ENCODE data around the gene PKD1L1. TPM values are rescaled to one million over a fixed set of nuclear protein-coding genes. Genes with fewer than 3 reads are reported as not detected.
"Not testable (repeated sequence)": the region's sequence is repeated elsewhere in the genome, so short reads cannot be mapped to it uniquely, and the experiment has no call there.

Gene PKD1L1
- total RNA-seq, 1 donor from 2014 or later = 0.58 TPM

GRCh38 chr7:47956220-47956619 lies 8.0 kb upstream of the PKD1L1 start:
- DNase-seq (ENCODE audit: low spot score) = no peak

DNA sequence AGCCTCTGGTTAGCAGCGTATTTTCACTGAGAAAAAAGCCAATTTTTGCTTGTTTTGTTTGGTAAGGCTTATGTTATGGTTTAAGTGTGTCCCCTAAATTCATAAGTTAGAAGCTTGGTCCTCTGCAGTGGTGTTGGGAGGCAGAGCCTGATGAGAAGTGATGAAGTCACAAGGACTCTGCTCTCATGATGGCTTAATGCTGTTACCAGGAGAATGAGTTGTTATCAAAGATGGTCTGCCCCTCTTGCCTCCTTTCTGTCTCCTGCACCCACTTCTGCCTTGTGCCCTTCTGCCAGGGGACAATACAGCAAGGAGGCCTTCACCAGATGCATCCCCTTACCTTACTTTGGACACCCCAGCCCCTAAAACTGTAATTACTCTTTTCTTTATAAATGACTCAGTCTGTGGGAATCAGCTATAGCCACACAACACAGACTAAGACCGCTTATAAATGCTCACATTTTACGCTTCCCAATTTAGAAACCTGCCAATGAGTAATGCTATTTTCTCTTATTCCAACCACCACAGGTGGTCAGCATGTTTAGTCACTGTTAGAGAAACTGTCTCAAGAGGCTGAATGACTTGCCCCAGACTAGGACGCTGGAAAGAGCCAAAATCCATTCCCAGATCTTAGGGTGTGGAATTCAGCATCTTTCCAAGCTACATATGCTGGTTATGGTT lies 6.1 kb upstream of the PKD1L1 start:
- no peak for DNase-seq (ENCODE audit: low spot score)

DNA sequence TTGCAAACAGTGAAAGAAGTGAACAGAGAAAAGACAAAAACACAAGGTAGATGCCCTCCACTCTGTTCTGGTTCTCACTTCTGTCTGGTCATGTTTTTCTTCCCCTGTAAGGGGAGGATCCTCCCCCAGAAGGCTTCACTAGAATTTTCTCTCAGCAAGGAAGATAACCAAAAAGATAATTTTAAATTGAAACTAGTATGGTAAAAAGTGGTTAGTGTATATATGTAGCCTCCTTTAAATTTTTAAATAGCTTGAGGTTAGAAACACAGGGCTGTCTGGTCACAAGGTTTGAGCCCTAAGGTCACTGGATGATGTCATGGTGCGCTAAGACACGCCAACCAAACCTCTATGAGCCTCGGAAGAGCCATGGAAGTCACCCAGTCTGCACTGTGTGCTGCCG lies 5.6 kb upstream of the PKD1L1 start:
- DNase-seq (ENCODE audit: low spot score) = no peak

DNA sequence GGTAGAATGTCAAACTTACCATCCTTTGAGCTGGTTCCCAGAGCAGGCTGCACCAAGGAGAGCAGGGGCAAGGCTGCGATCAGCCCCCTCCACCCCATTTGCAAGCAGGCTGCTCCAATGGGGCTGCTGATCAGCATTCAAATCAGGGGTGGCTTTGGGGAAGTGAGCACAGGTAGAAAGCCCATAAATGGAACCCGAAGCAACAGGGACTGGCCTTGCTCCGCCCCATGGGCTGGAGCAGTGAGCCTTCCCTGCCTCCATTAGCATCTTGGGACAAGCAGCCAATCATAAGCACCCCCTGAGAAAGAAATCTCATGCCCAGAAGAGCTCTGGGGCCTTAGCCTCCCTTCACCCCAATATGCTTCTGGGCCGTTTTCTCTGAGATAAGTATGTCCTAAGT lies 4.0 kb upstream of the PKD1L1 start:
- no peak for DNase-seq (ENCODE audit: low spot score)

DNA sequence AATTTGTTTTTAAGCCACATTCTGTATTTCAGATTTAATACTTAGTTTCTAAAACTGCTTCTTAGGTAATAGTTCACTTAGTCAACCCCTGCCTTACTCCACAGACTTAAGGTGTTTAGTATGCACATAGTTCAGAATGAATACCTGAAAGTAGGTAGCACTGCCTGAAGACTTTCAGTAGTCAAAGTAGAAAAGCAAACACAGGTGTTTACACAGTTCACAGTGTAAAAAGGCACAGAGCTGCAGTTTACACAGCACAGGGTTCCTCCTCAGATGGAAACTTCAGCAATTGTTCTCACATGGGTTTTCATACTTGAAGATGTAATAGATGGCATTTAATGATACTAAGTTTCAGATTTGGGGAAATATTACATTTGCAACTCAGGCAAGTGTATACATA lies 3.1 kb upstream of the PKD1L1 start:
- no peak for DNase-seq (ENCODE audit: low spot score)

- DNase-seq (ENCODE audit: low spot score) = no peak
These were observed 2.4 kb upstream of the PKD1L1 start for GRCh38 chr7:47950714-47951113.

- DNase-seq (ENCODE audit: low spot score) = no peak
These were observed 1.4 kb upstream of the PKD1L1 start for GRCh38 chr7:47949703-47950102.

GRCh38 chr7:47947355-47947749 lies 914 bp downstream of the PKD1L1 start:
- DNase-seq (ENCODE audit: low spot score) = no peak

GRCh38 chr7:47946581-47947354 lies 1.5 kb downstream of the PKD1L1 start:
- DNase-seq (ENCODE audit: low spot score) = no peak

GRCh38 chr7:47945261-47946015 lies 2.8 kb downstream of the PKD1L1 start:
- DNase-seq (ENCODE audit: low spot score) = no peak

- no peak for DNase-seq (ENCODE audit: low spot score)
These were observed 3.6 kb downstream of the PKD1L1 start for GRCh38 chr7:47944536-47945260.

GRCh38 chr7:47943676-47944474 lies 4.4 kb downstream of the PKD1L1 start:
- DNase-seq (ENCODE audit: low spot score) = no peak

GRCh38 chr7:47942651-47943050 lies 5.6 kb downstream of the PKD1L1 start:
- not testable (repeated sequence) for DNase-seq (ENCODE audit: low spot score)

DNA sequence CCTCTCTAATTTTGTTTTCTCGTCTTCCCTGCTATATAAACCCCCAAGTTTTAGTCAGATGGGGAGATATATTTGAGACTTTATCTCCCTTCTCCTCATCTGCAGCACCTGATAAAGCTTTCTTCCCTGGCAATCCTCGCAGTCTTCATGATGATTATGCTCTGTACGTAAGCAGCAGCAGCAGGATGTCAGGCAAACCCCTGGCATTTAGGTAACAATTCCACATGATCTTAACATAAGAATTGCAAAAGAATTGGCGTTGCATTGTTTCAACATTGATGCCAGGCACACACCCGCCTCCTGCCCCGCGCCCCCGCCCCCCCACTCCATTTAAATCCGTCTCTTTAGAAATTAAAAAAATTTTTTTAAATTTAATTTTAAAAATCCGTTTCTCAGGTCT lies 6.1 kb downstream of the PKD1L1 start:
- DNase-seq (ENCODE audit: low spot score) = no peak

- no peak for DNase-seq (ENCODE audit: low spot score)
These were observed 7.0 kb downstream of the PKD1L1 start for GRCh38 chr7:47941136-47941844.

DNA sequence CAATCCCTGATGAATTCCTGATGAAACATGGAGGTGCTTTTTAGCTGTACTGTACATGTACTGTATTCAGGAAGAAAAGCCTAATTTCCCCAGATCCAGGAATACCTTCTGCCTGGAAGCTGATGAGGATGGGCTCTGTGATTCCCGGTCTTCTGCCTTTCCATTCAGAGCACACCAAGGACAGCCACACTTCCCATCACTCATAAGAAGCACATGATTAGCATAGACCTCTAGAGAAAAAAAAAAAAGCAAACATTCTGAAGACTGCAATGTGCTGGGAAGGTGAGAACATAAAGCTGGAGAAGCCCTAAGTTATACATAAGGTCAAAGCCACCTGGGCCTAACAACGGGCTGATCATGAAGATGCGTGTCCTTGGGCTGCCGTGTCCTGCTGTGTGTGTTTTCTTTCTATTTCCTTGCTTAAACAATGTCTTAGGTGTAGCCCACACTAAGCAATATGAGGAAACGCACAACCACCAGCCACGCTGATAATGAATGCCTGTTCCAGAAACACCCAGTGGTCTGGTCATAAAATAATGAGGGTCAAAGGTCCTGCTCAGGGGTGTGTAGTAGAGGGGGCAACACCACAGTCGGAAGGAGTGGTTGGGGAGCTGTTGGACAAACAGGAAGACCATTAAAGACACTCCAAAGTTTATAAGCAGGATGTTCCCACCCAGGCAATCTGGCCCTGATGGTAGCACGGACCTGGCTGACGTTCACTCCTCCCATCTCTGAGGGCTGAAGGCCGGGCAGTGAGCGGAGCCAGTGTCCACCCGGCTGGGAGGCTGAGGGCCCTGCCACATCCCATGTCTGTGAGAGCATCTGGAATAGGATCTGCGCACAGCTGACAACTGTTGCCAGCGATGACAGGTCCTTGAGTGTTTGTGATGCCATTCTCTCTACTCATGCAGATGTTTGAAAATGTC lies 7.9 kb downstream of the PKD1L1 start:
- no peak for DNase-seq (ENCODE audit: low spot score)

GRCh38 chr7:47939425-47940036 lies 8.7 kb downstream of the PKD1L1 start:
- DNase-seq (ENCODE audit: low spot score) = no peak

DNA sequence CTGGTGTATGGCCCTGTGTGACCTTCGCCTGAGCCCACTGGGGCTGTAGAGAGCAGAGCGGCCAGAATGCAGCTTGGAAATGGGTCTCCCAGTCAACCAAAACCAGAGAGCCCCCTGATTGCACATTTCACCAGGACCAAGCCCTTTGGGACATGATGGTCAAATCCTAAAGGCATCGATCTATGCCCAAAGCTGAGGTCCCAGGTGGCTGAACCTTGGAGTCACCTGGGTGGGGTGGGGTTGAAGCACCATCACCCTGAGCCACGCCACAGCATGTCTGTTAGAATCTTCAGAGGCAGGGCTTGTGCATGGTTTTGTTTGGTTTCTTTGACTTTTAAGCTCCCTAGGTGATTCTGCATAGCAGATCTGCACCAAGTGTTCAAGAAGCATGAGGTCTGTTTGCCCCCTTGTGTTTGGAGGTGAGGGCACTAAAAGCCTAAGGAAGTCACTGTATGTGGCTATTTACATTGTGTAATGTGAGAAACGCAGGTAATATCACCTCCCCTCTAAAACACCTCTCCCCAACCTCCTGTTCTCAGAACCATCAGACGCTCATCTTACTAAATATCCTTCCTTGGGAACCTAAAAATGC lies 9.6 kb downstream of the PKD1L1 start:
- DNase-seq (ENCODE audit: low spot score) = no peak
